H9 (cell line): ENCODE measurements around the gene ZMYM2. TPM values are rescaled to one million over a fixed set of nuclear protein-coding genes. Genes with fewer than 3 reads are reported as not detected.
A peak's percentile ranks its signal among the peaks of the same experiment; 100 is the strongest.

Source experiments
- DNase-seq: peaks from one replicate; pipeline ENCODE4 v3.0.0-alpha.2; 2017
- H2AFZ ChIP-seq: one replicate; pipeline ENCODE4 v1.6.1; 2013; ENCODE audit warnings: mild to moderate bottlenecking, low read length, control low read depth, moderate library complexity
- H2AK5ac ChIP-seq: 2 replicates; pipeline ENCODE4 v1.6.1; 2013; ENCODE audit warnings: low read length, control low read depth, mixed read lengths; ENCODE audit not compliant: insufficient read length
- H2BK120ac ChIP-seq: one replicate; pipeline ENCODE4 v1.6.1; 2013; ENCODE audit warnings: low read depth, mild to moderate bottlenecking, low read length, control low read depth, inconsistent platforms; ENCODE audit not compliant: poor library complexity, severe bottlenecking
- H2BK12ac ChIP-seq: 2 replicates; pipeline ENCODE4 v1.6.1; 2013; ENCODE audit warnings: low read length, control low read depth, mixed read lengths, low read depth; ENCODE audit not compliant: insufficient read length
- H2BK15ac ChIP-seq: 2 replicates; pipeline ENCODE4 v1.6.1; 2013; ENCODE audit warnings: low read depth, low read length, control low read depth
- H2BK20ac ChIP-seq: one replicate; pipeline ENCODE4 v1.6.1; 2013; ENCODE audit warnings: low read depth, mild to moderate bottlenecking, low read length, control low read depth, inconsistent platforms; ENCODE audit not compliant: poor library complexity, severe bottlenecking
- H2BK5ac ChIP-seq: 2 replicates; pipeline ENCODE4 v1.6.1; 2013; ENCODE audit warnings: low read length, control low read depth, mixed read lengths; ENCODE audit not compliant: insufficient read length
- H3K14ac ChIP-seq: 2 replicates; pipeline ENCODE4 v1.6.1; 2013; ENCODE audit warnings: low read length, control low read depth; ENCODE audit not compliant: insufficient read depth
- H3K18ac ChIP-seq: 2 replicates; pipeline ENCODE4 v1.6.1; 2013; ENCODE audit warnings: low read depth, mild to moderate bottlenecking, mixed read lengths, low read length, control low read depth; ENCODE audit not compliant: insufficient read length
- H3K23ac ChIP-seq: 2 replicates; pipeline ENCODE4 v1.6.1; 2013; ENCODE audit warnings: low read length, control low read depth, mixed read lengths, low read depth; ENCODE audit not compliant: insufficient read length
- H3K23me2 ChIP-seq: 2 replicates; pipeline ENCODE4 v1.6.1; 2013; ENCODE audit warnings: low read depth, mild to moderate bottlenecking, mixed read lengths, low read length, control low read depth; ENCODE audit not compliant: insufficient read length, poor library complexity, severe bottlenecking
- H3K27ac ChIP-seq: 2 replicates; pipeline ENCODE4 v1.5.1; 2013; ENCODE audit warnings: low read length, control low read depth, mixed read lengths, low read depth; ENCODE audit not compliant: insufficient read length
- H3K27me3 ChIP-seq: 2 replicates; pipeline ENCODE4 v1.6.1; 2013; ENCODE audit warnings: low read length, control low read depth, inconsistent platforms; ENCODE audit not compliant: insufficient read depth
- H3K4ac ChIP-seq: 2 replicates; pipeline ENCODE4 v1.6.1; 2013; ENCODE audit warnings: low read depth, mild to moderate bottlenecking, control low read depth, inconsistent platforms, low read length, moderate library complexity
- H3K4me1 ChIP-seq: 2 replicates; pipeline ENCODE4 v1.6.1; 2013; ENCODE audit warnings: low read length, control low read depth, inconsistent platforms; ENCODE audit not compliant: insufficient read depth
- H3K4me2 ChIP-seq: 2 replicates; pipeline ENCODE4 v1.6.1; 2013; ENCODE audit warnings: low read length, control low read depth, mixed read lengths; ENCODE audit not compliant: insufficient read length, insufficient read depth
- H3K56ac ChIP-seq: 2 replicates; pipeline ENCODE4 v1.6.1; 2013; ENCODE audit warnings: low read depth, mild to moderate bottlenecking, mixed read lengths, low read length, control low read depth; ENCODE audit not compliant: insufficient read length
- H3K79me1 ChIP-seq: 2 replicates; pipeline ENCODE4 v1.6.1; 2013; ENCODE audit warnings: low read depth, mild to moderate bottlenecking, moderate library complexity, low read length, control low read depth, inconsistent platforms; ENCODE audit not compliant: insufficient read depth, poor library complexity, severe bottlenecking
- H3K79me2 ChIP-seq: 2 replicates; pipeline ENCODE4 v1.6.1; 2013; ENCODE audit warnings: low read length, control low read depth, inconsistent platforms; ENCODE audit not compliant: insufficient read depth
- H3K9ac ChIP-seq: 2 replicates; pipeline ENCODE4 v1.6.1; 2013; ENCODE audit warnings: low read length, control low read depth, mixed read lengths; ENCODE audit not compliant: insufficient read length; ENCODE audit errors: extremely low read depth
- H3K9me3 ChIP-seq: one replicate; pipeline ENCODE4 v1.6.1; 2013; ENCODE audit warnings: low read depth, low read length, inconsistent platforms; ENCODE audit not compliant: control insufficient read depth
- H3T11ph ChIP-seq: one replicate; pipeline ENCODE4 v1.6.1; 2013; ENCODE audit warnings: mild to moderate bottlenecking, low read length, control low read depth, inconsistent platforms
- H4K20me1 ChIP-seq: one replicate; pipeline ENCODE4 v1.6.1; 2013; ENCODE audit not compliant: control insufficient read depth, insufficient read length, insufficient read depth
- H4K5ac ChIP-seq: 2 replicates; pipeline ENCODE4 v1.6.1; 2013; ENCODE audit warnings: low read depth, mild to moderate bottlenecking, mixed read lengths, low read length, control low read depth; ENCODE audit not compliant: insufficient read length
- H4K8ac ChIP-seq: replicated peaks from 2 replicates; pipeline ENCODE4 v1.6.1; 2013; ENCODE audit warnings: low read length, control low read depth, mixed read lengths, low read depth; ENCODE audit not compliant: insufficient read length
- H4K91ac ChIP-seq: 2 replicates; pipeline ENCODE4 v1.6.1; 2013; ENCODE audit warnings: low read depth, mild to moderate bottlenecking, moderate library complexity, mixed read lengths, low read length, control low read depth; ENCODE audit not compliant: insufficient read length
- H3K27ac Mint-ChIP-seq, 3 experiments: 2 replicates in 2 of 3; 3 replicates in 1 of 3; pipeline ENCODE4 v1.8.0; 2020 to 2021; ENCODE audit warnings: mixed read lengths in 3 of 3, mild to moderate bottlenecking in 1 of 3, moderate library complexity in 1 of 3
- H3K27me3 Mint-ChIP-seq: 2 replicates; pipeline ENCODE4 v1.8.0; 2021; ENCODE audit warnings: low read depth, mild to moderate bottlenecking, moderate library complexity, mixed read lengths
- H3K36me3 Mint-ChIP-seq, 3 experiments: 2 replicates in 2 of 3; 3 replicates in 1 of 3; pipeline ENCODE4 v1.8.0; 2020 to 2021; ENCODE audit warnings: low read depth in 3 of 3, mixed read lengths in 3 of 3; ENCODE audit not compliant: insufficient read depth in 1 of 3
- H3K4me1 Mint-ChIP-seq, 2 experiments: 2 replicates each; pipeline ENCODE4 v1.8.0; 2020; ENCODE audit warnings: mixed read lengths in 2 of 2
- H3K4me3 Mint-ChIP-seq, 2 experiments: 2 replicates in 1 of 2; 3 replicates in 1 of 2; pipeline ENCODE4 v1.8.0; 2020 to 2021; ENCODE audit warnings: mild to moderate bottlenecking in 2 of 2, mixed read lengths in 2 of 2, moderate library complexity in 1 of 2
- H3K9me3 Mint-ChIP-seq, 2 experiments: 2 replicates in 1 of 2; 3 replicates in 1 of 2; pipeline ENCODE4 v1.8.0; 2020; ENCODE audit warnings: mild to moderate bottlenecking in 2 of 2, mixed read lengths in 2 of 2, moderate library complexity in 1 of 2
- WGBS: extraction: QIAGEN DNeasy Blood & Tissue Kit; methylation state at CpG from one replicate; pipeline ENCODE4 v1.1.7; 2013; ENCODE audit warnings: missing lambda C conversion rate, low lambda C conversion rate, mixed read lengths; ENCODE audit not compliant: insufficient read length; ENCODE audit errors: extremely low coverage; 5-methylcytosine and 5-hydroxymethylcytosine counted together
- total RNA-seq: library from RNA; stranded (reverse); gene quantifications from 2 replicates; pipeline ENCODE4 v1.2.1, GENCODE V29; 2021
- TF ChIP-seq, protein P1 (sequence below): fragments of 200-600 bp; sonication (generic); conservative IDR thresholded peaks from 3 replicates; pipeline ENCODE4 v1.8.0; 2021; ENCODE audit warnings: antibody characterized with exemption, mild to moderate bottlenecking

The ZMYM2 gene
- total RNA-seq, 1 experiment from 2014 or later = 173 TPM

GRCh38 chr13:20080377-20081164 lies 122.0 kb downstream of the ZMYM2 start:
- H3K56ac ChIP-seq = no peak overlapping the region
- H3K27ac ChIP-seq = no peak overlapping the region
- TF ChIP-seq, protein P1, sequence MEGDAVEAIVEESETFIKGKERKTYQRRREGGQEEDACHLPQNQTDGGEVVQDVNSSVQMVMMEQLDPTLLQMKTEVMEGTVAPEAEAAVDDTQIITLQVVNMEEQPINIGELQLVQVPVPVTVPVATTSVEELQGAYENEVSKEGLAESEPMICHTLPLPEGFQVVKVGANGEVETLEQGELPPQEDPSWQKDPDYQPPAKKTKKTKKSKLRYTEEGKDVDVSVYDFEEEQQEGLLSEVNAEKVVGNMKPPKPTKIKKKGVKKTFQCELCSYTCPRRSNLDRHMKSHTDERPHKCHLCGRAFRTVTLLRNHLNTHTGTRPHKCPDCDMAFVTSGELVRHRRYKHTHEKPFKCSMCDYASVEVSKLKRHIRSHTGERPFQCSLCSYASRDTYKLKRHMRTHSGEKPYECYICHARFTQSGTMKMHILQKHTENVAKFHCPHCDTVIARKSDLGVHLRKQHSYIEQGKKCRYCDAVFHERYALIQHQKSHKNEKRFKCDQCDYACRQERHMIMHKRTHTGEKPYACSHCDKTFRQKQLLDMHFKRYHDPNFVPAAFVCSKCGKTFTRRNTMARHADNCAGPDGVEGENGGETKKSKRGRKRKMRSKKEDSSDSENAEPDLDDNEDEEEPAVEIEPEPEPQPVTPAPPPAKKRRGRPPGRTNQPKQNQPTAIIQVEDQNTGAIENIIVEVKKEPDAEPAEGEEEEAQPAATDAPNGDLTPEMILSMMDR = no peak
- H3K4me3 Mint-ChIP-seq = no peak overlapping the region
- no CpG with 5 or more reads among the region's 7 CpGs for WGBS
- H2BK20ac ChIP-seq = no peak overlapping the region
- no peaks in the 10 kb centered on the region for H3K4me1 ChIP-seq
- no peaks in the 10 kb centered on the region for H3K4me1 Mint-ChIP-seq
- no peak overlapping the region for H4K91ac ChIP-seq
- no peaks in the 10 kb centered on the region for H3K79me1 ChIP-seq
- H3K27me3 Mint-ChIP-seq = no peaks in the 10 kb centered on the region
- H3K9ac ChIP-seq = no peak overlapping the region
- no peaks in the 10 kb centered on the region for H3K9me3 ChIP-seq
- no peak overlapping the region for H2BK15ac ChIP-seq
- H3K23me2 ChIP-seq = no peaks in the 10 kb centered on the region
- no peak overlapping the region for H2BK5ac ChIP-seq
- H2AK5ac ChIP-seq = no peak overlapping the region
- H2BK120ac ChIP-seq = no peak overlapping the region
- DNase-seq = no peak
- no peak overlapping the region for H2AFZ ChIP-seq
- H3K4ac ChIP-seq = no peak overlapping the region
- no peaks in the 10 kb centered on the region for H3K9me3 Mint-ChIP-seq
- peaks cover 19 to 65% (median 64%) of the 10 kb centered on the region in 3 experiments for H3K36me3 Mint-ChIP-seq
- peak overlapping the region in 1 of 3 experiments; percentile 41; a peak in 2 of 7 replicates for H3K27ac Mint-ChIP-seq
- H3T11ph ChIP-seq = no peak overlapping the region
- H3K14ac ChIP-seq = no peak overlapping the region
- H3K79me2 ChIP-seq = no peaks in the 10 kb centered on the region
- H4K8ac ChIP-seq = no peak overlapping the region
- H3K23ac ChIP-seq = no peak overlapping the region
- no peaks in the 10 kb centered on the region for H3K27me3 ChIP-seq
- H2BK12ac ChIP-seq = no peak overlapping the region
- no peak overlapping the region for H3K4me2 ChIP-seq
- H3K18ac ChIP-seq = no peak overlapping the region
- H4K20me1 ChIP-seq = no peaks in the 10 kb centered on the region
- H4K5ac ChIP-seq = no peak overlapping the region
